Measurements from ENCODE around the gene ASS1.
A peak's percentile ranks its signal among the peaks of the same experiment; 100 is the strongest.
"Not testable (repeated sequence)": the region's sequence is repeated elsewhere in the genome, so short reads cannot be mapped to it uniquely, and the experiment has no call there.

ASS1 gene

GRCh38 chr9:130444565-130445221 is at the start of gene ASS1:
ASS1 (plus strand) TSS chr9:130444961; CDS start chr9:130452229, 7,268 bp downstream.
- peak in 1 of 2 donors; percentile 22 for DNase-seq (ENCODE audit: low read depth in 2 of 2)

GRCh38 chr9:130395810-130396435 is 48.8 kb upstream of the ASS1 start:
- DNase-seq (ENCODE audit: low read depth in 2 of 2): no peak

- DNase-seq (ENCODE audit: low read depth in 2 of 2): no peak
Measured at GRCh38 chr9:130396581-130396980, 48.2 kb upstream of the ASS1 start.

- no peak for DNase-seq (ENCODE audit: low read depth in 2 of 2)
Measured at GRCh38 chr9:130398487-130399240, 46.1 kb upstream of the ASS1 start.

GRCh38 chr9:130399768-130400167 is 45.0 kb upstream of the ASS1 start:
- no peak for DNase-seq (ENCODE audit: low read depth in 2 of 2)

- no peak for DNase-seq (ENCODE audit: low read depth in 2 of 2)
Measured at GRCh38 chr9:130400870-130401269, 43.9 kb upstream of the ASS1 start.

- DNase-seq (ENCODE audit: low read depth in 2 of 2): not testable (repeated sequence)
Measured at GRCh38 chr9:130401742-130402141, 43.0 kb upstream of the ASS1 start.

GRCh38 chr9:130402243-130402642 is 42.5 kb upstream of the ASS1 start:
- DNase-seq (ENCODE audit: low read depth in 2 of 2): no peak

GRCh38 chr9:130402645-130403440 is 41.9 kb upstream of the ASS1 start:
- DNase-seq (ENCODE audit: low read depth in 2 of 2): no peak

- no peak for DNase-seq (ENCODE audit: low read depth in 2 of 2)
Measured at GRCh38 chr9:130405657-130406257, 39.0 kb upstream of the ASS1 start.

- DNase-seq (ENCODE audit: low read depth in 2 of 2): no peak
Measured at GRCh38 chr9:130406278-130406895, 38.4 kb upstream of the ASS1 start.

GRCh38 chr9:130407916-130408663 is 36.7 kb upstream of the ASS1 start:
- no peak for DNase-seq (ENCODE audit: low read depth in 2 of 2)

GRCh38 chr9:130408669-130409068 is 36.1 kb upstream of the ASS1 start:
- no peak for DNase-seq (ENCODE audit: low read depth in 2 of 2)

- DNase-seq (ENCODE audit: low read depth in 2 of 2): no peak
Measured at GRCh38 chr9:130409246-130409645, 35.5 kb upstream of the ASS1 start.

- no peak for DNase-seq (ENCODE audit: low read depth in 2 of 2)
Measured at GRCh38 chr9:130410443-130410842, 34.3 kb upstream of the ASS1 start.

GRCh38 chr9:130411566-130411915 is 33.2 kb upstream of the ASS1 start:
- no peak for DNase-seq (ENCODE audit: low read depth in 2 of 2)

- no peak for DNase-seq (ENCODE audit: low read depth in 2 of 2)
Measured at GRCh38 chr9:130414081-130414731, 30.6 kb upstream of the ASS1 start.

GRCh38 chr9:130414910-130415746 is 29.6 kb upstream of the ASS1 start:
- no peak for DNase-seq (ENCODE audit: low read depth in 2 of 2)

- no peak for DNase-seq (ENCODE audit: low read depth in 2 of 2)
Measured at GRCh38 chr9:130417602-130418001, 27.2 kb upstream of the ASS1 start.

Measured in stimulated activated CD8-positive, alpha-beta memory T cell treated with anti-CD3 and anti-CD28 coated beads, Interleukin-2, amount 100 ng/mL, for 1 hour (primary cell).